ENCODE results near the gene IMP3.

IMP3 gene

GRCh38 chr15:75672646-75673425 is 32.8 kb upstream of the IMP3 start:
- no peak for DNase-seq

DNA sequence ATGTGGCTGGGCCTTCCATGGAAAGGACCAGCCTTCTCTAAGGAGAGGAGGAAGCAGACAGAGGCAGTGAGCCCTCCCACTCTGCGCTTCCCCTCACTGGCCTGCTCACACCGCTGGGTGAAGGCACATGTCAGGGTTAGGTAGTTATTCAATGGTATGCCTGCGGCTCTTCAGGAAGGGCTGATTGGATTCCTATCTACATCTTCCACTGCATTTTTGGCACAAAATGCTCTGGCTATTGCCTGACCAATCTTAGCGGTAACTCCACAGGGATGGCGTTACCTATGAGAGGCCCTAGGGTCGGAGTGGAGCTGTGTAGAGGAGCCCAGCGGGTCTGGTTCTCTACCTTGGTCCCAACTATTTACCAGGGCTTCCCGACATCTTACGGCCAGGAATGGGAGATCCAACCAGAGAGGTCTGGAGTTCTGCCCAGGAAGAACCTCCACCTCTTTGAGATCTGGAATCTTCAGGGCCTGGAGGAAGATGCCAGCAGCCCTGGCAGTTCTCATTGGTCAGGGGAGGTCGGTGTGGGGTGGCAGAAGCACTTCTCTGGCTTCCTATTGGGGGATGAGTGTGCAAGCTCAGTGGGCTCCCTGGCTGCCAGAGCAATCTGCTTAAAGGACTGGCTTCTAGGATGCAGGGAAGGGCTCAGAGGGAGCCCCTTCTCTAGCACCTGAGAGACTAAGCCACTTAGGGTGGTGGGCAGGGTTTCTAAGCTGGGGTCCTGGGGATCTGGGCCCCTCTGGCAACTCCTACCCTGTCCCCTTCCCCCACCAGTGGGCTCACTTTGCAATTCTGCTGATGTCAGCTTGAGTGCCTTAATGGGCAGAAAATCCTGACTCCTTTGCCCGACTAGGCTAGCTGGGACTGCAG is 31.9 kb upstream of the IMP3 start:
- DNase-seq: no peak

DNA sequence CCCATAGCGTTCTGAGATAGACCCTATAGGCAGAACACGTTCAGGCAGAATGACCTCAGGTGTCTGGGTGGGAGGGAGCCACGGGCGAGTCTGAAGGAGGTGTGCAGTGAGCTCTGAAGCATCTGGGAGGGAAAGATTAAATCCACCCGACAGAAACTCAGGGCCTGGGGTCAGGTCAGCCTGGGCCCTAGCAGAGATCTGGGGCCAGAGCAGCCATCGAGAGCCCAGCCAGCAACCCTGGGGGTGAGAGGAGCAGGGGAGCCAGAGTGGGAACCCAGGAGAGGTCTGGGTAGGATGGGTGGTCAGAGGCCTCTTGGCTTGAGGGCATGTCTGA is 29.8 kb upstream of the IMP3 start:
- DNase-seq: no peak

DNA sequence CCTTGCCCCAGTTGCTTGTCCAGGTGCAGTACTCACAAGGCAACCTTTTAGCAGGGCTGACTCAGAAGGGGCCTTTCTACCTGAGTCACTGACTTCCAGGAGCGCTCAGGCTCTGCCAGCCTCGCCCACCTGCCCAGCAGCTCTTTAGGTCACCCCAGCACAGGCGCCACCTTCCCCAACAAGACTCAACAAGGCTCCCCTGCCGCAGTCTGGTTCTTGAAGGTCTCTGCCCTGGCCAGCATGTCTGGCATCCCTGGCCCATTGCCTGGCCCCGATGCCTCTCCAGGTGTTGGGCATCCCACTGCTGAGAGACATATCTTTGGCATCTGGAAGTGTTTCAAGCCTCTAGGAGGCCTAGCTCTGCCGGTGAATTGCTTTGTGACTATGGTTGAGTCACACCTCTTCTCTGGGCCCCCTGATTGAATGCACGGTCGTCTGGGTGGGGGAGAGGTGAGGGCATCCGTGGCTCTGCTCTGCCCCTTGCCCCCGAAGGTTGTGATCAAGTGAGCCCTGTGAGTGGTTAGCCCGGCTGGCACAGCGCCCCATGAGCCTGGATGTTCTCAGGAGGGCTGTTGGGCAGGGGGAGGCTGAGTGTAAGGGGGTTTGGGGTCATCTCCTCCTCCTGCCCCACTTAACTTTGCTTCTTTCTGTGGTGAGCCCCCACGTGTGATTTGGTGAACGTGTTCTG is 29.3 kb upstream of the IMP3 start:
- no peak for DNase-seq

DNA sequence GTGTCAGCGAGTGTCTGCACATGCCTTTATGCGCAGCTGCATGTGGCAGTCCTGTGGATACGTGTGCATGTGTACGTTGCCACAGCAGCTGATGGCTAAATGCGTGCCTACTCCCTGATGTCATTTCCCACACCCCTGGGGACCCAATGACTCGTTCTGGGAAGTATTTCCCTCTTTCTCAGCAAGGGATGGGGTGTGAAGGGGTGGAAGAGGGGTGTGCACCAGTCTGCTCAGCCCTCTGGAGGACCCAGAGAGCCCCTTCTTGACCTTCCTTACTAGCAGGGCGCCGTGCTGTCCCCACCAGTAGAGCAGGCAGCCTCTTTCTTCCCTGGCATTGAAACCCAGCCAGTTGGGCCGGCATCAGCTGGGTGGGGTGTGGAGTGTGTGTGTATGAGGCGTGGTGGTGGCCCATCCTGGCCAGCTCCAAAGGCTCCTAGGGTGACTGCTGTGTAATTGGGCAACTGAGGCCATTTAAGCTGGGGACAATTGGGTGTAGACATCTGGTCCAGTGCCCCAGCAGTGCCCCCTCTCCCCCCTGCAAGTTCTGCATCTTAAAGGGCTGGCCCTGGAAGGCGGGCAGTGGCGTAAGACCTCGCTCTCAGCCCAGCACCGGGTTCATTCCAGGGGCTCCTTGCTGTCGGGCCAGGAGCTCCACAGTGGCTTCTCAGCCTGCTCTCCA is 26.9 kb upstream of the IMP3 start:
- DNase-seq: peak; percentile 68

- no peak for DNase-seq
Observed at GRCh38 chr15:75663931-75664421, 24.0 kb upstream of the IMP3 start.

GRCh38 chr15:75662823-75663519 is 22.9 kb upstream of the IMP3 start:
- no peak for DNase-seq

DNA sequence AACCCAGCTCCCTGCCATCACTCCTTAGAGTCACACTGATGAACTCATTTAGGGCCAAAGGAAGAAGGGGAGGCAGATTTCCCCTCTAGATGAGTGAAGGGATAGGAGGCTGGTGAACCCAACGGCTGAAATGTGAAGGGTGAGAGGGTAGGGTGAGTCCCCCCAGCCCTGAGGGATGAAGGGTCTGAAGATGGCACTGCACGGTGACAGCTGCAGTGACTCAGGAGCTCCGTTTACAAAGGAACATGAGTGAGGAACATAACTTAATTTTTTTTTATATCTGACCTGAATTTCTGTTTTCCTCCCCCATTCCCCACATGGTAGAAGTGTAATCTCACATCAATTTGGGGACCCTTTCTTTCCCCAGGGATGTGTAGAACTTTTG is 21.7 kb upstream of the IMP3 start:
- no peak for DNase-seq

DNA sequence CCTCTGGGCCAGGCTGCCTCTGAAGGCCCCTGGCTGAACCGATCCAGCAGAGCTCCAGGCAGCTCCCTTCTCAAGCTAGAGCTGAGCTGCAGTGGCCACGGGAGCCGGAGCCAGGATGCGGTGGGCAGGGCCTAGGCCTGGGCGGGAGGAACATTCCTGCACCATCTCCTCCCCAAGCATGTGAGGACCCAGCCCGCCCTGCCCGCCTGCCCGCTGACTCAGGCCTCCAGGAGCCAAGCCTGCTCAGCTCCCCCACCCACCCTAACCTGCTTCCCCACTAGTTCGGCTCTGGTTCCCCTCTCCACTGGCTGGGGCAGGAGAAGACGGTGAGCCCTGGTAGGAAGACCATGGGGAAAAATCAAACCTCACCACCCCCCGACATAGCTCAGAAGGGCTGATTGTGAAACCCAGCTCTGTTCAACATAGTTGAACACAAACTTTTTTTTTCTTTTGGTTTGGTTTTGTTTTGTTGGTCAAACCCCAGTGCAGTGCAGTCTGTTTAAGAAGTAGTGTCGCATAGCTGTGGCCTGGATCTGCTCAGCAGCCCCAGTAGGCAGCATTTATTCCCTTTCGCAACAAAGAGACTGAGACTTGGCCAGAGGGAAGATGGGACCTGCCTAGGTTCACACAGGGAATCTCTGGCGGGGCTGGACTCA is 21.2 kb upstream of the IMP3 start:
- no peak for DNase-seq

- no peak for DNase-seq
Observed at GRCh38 chr15:75659928-75660645, 20.1 kb upstream of the IMP3 start.

- DNase-seq: no peak
Observed at GRCh38 chr15:75659141-75659771, 19.2 kb upstream of the IMP3 start.

GRCh38 chr15:75656813-75657212 is 16.8 kb upstream of the IMP3 start:
- no peak for DNase-seq

DNA sequence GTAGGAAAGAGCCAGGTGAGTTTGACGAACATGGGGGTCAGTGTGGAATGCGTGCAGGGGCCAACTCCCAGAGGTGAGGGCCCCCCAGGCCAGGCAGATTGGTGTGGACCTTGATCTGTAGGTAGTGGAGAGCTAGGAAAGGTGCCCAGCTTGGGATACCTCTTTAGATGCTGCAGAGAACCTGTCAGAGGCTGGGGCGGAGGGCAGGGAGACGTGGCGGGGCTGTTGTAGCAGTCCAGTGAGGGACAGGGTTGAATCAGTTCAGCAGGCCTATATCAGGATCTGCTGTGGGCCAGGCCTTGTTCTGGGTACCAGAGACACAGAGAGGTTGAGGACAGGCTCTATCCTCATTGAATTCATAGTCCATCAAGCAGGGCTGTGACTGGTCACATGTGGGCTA is 16.3 kb upstream of the IMP3 start:
- DNase-seq: no peak

- DNase-seq: no peak
Observed at GRCh38 chr15:75655931-75656330, 15.9 kb upstream of the IMP3 start.

DNA sequence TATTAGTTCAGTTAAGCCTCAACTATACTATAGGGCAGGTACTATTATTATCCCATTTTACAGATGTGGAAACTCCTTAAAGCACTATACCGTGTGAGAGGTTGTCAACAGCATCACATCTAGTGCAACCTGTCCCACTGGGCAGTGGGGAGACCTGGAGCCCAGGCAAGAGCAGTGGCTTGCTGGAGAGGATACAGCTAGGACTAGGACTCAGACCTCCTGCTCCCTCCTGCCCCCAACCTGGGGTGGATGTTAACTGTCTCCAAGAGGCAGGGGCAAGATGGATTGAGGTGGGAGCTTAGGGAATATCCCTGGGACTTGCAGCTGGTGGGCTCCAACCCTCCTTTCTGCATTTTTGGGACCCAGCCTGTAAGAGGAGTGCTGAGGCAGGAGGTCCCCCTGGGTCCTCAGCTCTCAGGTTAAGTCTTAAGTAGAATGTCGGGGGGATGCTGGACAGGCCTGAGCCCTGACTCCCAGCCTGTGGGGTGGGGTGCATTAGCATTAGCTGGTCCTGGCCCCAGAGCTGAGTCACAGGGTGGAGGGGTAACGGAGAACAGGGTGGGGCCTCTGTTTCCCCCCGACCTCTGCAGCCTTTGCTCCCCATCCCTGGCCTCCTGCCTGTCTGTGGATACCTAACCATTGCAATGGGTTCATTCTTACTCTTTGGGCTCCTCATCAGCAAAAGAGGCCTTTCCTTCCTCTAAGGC is 14.3 kb upstream of the IMP3 start:
- no peak for DNase-seq

DNA sequence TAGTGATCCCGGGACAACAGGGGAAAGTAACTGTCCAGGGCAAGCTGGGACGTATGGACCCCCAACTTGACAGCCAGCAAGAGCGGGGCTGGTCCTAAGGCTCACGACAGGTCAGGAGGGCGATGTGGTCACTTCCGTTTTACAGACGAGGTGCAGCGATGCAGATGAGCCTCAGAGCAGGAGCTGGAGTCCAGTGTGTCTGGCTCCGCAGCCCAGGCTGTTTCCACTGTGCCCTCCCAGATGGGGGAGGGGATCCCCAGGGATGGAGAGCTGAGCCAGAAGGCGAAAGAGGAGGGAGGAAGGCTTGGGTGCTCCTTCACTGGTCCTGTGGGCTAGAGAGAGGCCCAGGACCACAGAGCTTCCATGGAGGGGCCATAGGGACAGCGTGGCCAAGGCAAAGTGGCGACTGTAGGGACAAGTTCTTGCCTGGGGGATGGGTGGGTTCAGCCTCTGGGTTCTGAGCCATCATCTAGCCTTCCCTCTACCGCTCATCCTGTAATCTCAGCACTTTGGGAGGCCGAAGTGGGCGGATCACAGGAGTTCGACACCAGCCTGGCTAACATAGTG is 13.4 kb upstream of the IMP3 start:
- no peak for DNase-seq

- DNase-seq: no peak
Observed at GRCh38 chr15:75651810-75652543, 12.0 kb upstream of the IMP3 start.

DNA sequence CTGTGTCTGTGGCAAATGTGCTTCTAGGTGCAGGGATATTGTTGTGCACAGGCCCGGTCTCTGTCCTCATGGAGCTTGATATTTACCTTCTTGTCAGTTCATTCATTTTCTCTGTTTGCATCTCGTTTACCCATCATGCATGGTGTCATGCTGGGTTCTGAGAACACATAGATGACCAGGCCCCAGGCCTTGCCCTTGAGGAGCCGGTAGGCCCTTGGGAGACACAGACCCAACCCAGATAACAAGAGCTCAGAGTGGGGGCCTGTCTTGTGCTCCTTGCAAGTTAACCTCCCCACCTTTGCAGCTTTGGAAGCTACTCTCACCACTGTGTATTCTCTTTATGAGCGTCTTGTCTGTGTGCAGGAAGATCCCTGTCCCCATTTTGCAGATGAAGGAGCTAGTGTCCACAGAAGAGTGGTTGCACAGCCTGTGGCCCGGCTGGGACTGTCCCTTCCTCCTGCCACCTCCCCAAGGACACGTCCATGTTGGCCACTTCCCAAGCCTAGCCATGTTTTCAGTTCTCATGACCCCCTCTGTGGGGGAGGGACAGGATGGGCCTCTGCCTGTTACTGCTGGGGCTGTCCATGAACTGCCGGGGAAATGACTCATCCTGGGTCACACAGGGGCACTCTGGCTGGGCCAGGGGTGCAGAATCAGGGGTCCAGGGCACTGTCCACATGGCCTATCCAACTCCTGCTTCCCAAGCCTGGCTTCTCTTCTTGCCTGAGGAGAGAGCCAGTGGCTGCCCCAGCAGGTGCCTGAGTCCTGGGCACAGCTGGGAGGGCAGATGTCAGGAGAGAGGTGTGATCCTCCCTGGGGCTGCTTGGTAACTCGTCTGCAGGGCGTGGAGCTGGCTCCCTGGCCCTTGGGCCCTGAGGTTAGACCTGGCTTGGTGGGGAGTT is 11.1 kb upstream of the IMP3 start:
- peak; percentile 72 for DNase-seq
